Activated CD8-positive, alpha-beta memory T cell treated with anti-CD3 and anti-CD28 coated beads for 24 hours (primary cell): Measurements from ENCODE around the gene CD6.
A peak's percentile ranks its signal among the peaks of the same experiment; 100 is the strongest.

Experiments
- DNase-seq: peaks from one replicate; pipeline ENCODE4 v3.0.0-alpha.2; 2020

The CD6 gene

DNA sequence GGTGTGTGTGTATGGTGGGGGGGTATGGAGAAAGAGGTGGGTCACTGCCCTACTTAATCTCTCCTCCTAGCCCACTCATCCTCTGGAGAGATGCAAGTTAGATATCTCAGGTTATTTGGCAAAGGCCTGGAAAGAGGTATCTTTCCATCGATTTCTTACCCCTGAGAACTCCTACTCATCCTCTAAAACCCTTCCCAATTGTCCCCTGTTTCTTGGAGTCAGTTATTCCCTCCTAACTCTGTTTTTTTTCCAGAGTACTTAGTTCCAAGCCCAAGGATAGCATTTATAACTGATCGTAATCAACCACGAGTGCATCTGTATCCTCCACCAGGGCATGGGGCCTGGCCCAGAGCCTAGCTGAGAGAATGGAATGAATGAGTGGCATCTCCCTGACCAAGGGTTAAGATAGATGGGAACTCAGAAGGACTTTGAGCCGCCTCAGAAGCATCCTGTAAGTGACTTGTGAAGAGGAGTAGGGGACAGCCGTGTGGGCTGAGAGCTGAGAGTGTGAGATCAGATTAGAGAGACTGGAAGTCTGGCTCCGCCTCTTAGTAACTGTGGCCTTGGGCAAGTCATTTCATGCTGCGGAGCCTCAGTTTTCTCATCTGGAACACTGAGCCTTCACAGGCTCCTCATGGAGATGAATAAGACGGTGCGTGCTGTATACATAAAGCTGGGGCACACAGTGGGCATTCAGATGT is 16.2 kb downstream of the CD6 start:
- DNase-seq, result peak; percentile 76

DNA sequence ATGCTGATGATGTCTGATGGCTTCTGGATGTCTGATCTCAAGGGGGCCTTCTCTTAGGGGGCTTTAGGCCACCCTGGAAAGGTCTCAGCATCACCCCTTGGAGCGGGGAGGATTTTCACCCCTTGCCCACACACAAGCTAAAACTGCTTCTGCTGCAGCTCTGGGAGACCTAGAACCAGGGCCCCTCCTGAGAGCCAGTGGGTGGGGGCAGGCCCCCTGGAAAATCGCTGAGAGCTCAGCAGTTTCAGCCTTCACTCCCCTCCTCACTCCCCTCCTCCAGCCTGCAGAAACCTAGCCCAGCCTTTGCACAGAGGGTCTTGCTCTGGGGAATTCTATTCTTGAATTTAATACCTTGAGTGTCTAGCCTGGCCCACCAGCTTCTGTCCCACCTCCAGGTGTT is 17.2 kb downstream of the CD6 start:
- peak; percentile 57 for DNase-seq

DNA sequence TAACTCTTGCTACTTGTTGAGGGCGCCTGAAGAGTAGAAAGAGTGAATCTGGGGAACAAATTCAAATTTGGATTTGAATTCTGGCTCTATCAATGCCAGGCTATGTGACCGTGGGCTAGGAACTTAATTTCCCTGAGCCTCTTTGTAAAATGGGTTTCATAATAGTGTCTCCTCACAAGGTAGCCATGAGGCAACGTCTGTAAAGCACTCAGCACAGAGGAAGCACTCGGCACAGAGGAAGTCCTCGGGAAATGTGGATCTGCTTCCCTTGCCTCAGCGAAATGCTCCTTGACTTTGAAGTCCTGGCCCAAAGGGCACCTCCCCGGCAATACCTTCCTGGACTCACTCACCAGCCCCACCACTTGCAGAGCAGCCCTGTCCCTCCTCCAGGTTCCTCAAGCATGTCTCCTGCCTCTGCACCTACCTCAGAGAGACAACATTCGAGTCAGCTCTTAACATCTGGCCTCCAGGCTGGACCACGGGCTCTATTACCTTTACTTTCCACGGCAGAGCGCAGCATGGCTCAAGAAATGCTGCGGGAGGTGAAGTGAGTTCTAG is 17.7 kb downstream of the CD6 start:
- DNase-seq, result peak; percentile 57

DNA sequence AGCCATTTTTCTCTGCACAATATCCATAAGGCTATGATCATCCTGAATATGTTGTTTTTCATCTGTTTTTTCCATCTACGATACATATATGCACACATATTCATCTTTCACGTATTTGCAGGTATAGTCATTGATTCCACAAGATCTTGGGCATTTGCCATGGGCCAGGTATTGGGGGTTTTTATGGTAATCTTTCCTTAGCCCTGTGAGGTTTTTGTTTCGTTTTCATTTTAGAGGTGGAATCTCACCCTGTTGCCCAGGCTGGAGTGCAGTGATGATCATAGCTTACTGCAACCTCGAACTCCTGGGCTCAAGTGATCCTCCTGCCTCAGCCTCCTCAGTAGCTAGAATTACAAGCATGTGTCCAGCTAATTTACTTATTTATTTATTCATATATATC is 20.0 kb downstream of the CD6 start:
- no peak for DNase-seq

DNA sequence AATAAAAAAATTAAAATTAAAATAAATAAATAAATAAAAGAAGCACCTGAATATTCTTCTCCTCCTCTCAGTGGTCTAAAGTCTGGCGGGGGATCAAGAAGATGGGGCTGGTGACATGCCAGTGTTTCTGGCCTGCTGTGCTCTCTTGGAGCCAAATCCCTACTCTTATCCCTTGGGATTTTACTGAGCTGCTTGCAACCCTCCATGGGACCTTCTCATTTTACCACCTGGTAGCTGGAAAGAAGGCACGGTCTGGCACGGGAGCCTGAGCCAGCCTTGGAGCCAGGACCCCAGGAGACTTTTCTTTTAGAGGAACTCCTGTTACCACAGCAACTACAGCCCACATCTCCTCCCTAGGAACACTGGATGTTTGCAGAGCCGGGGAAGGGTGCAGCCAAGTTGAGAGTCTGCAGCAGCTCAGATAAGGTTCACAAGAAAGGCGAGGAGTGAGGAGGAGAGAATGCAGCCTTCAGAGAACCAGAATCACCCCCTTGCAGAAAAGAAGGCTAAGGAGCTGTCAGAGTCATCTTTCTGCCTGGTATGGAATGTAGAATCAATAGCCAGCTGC is 21.4 kb downstream of the CD6 start:
- DNase-seq, result no peak

DNA sequence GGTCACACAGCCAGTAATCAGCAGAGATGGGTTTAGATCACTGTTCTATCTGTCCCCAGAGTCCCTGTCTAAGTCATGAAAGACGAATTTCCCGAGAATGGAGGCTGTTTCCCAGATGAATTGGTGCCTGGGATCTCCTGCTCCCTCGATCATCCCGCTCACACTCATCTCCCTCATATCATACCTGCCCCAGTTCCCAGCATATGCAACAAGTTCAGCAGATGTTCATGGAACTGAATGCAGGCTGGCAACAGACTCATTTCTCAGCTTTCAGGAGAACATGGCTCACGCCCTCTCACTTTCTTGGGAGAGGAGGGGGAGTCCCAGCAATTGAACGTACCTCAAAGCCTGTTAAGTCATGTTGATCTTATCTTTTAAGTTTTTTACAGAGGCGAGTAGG is 22.1 kb downstream of the CD6 start:
- no peak for DNase-seq

DNA sequence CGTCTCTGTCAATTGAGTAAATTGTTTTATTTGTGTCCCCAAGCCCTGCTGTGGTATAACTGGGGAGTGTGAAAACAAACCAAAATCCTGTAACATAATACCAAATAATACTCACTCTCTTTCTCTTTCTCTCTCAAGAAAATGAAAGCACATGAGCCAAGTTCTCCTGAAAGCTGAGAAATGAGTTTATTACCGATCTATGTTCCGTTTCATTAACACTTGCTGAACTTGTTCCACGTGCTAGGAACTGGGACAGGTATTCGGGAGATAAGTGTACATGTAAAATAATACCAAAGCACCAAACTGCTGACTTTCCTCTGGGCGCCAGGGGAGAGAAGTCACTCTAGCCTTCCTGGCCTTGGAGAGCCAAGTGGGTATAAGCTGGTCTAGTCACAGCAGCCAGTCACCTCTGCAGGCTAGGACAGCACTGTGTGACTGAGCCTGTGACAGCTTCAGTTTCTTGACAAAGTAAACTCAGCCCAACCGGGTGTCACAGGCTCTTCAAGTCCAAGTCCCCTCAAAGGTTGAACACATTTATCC is 23.1 kb downstream of the CD6 start:
- no peak for DNase-seq

DNA sequence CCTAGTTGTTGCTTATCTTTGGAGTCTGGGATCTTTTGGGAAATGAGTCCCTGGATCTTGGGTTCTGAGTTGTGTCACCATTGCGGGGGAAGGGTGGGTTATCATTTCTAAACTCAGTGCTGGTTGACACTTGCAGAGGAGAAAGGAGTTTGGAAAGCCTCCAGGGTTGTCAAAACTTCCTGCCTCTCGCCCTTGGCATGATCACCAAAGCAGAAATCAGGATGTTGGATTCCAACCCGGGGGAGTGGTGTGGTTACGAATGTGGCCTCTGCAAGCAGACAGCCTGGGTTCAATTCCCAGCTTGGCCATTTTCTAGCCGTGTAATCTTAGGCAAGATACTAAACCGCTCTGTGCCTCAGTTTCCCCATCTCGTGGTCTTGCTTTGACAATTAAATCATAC is 24.3 kb downstream of the CD6 start:
- DNase-seq, result no peak

DNA sequence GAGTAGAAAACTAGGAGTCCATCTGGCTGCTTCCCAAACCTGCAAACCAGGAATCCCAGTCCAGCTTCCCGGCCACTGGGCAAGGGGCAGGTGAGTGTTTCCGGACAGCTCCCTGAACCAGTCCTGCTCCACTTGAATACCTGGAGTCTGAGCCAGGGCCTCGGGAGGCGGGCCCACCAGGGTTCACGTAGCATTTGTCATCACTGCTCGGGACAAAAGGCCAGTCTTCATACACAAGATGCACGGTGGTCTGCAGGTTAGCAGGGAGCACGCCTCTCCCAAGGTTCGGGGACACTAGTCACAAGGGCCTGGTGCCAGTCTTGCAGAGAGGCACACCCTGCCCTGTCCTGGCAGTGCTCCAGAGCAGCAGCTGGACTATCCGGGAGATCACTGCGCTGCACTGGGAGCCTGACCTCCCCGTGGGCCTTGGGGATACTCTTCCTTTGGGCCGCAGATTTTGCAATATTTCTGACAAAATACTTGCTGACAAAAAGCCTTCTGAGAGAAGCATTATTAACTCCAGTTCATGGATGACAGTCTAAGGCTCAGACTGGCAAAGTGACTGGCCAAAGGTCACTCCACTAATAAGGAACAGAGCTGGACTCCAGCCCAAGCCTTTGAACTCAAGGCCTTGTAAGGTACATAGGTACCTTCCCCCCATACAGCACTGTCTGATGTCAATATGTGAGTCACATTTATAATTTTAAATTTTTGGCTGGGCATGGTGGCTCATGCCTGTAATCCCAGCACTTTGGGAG is 25.1 kb downstream of the CD6 start:
- no peak for DNase-seq

DNA sequence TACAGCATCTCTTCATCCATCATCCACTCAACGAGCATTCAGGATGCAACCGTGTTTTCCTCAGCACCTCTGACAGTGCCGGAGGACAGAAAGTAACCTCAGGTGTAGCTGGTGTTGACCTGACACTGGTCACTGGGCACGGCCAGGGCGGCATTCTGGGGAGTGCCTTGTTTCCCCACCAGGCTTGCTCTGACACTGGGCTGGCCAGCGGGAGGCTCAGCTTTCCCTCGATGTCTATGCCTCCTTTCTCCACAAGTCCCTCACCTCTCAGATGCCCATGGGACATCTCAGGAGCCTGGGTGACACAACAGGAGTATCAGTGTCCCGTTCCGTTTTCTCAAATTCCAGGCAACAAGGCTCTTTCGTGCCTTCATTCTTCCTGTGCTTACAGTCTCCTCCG is 28.9 kb downstream of the CD6 start:
- no peak for DNase-seq

DNA sequence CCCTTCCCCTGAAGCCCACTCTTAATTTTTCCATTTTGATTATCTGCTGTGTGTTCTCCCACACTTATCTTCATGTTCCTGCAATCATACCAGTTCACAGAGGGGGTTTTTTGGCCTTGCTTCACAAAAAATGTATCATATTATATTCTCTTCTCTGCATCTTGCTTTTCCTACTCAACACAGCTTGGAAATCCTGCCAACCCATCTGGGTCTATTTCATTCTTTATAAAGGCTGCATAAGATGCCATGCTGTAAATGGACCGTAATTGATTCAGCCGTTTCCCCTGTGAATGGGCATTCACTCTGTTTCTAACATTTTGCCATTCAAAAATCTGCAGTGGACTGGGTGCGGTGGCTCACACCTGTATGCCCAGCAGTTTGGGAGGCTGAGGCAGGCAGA is 30.5 kb downstream of the CD6 start:
- DNase-seq, result no peak

DNA sequence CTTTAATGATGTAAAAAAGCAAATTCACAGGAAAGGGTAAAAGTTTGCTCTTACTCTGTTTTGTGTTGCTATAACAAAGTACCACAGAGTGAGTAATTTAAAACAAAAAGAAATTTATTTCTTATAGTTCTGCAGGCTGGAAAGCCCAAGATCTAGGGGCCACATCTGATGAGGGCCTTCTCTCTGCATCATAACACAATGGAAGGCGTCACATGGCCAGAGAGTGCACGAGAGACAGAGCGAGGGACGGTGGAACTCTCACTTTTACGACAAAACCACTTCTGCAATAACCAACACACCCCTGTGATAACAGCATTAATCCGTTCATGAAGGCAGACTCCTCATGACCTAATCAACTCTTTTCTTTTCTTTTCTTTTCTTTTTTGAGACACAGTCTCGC is 31.1 kb downstream of the CD6 start:
- DNase-seq, result no peak

DNA sequence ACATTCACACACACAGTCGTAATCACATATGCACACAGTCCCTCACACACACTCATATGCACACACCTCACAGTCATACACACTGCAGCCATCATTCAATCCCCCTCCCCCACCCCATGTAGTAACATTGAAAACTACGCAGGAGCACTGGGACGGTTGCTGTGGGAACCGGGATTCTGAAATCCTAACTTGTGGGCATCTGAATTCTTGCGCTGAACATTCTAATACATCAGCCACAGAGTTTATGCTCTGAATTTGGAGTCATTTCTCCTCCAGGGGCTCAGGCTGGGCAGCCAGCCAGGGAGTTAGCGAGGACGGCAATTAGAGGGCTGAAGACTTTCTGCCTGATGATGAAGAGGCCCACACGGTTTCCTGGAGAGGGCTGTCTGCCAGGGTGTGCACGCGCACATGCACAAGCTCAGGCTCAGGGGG is 32.7 kb downstream of the CD6 start:
- DNase-seq, result no peak

DNA sequence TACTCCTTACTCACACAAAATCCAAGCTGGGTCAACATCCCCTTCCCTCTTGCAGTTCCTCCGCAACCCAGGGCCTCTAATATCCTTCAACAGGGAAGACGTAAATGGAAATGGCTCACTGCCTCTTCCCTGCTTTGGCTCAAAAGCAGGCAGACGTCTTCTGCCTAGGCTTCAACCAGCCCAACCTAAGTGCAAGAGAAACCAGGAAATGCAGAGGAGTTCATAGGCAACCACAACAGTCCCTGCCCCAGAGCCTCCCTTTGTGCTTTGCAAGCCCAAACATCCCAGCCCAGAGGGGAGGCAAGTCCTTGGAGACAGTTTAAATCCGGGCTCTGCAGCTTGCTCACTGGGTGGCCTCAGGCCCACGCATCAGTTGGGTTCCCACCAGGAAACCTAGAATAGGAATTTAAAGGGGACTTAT is 33.3 kb downstream of the CD6 start:
- DNase-seq, result peak; percentile 71

DNA sequence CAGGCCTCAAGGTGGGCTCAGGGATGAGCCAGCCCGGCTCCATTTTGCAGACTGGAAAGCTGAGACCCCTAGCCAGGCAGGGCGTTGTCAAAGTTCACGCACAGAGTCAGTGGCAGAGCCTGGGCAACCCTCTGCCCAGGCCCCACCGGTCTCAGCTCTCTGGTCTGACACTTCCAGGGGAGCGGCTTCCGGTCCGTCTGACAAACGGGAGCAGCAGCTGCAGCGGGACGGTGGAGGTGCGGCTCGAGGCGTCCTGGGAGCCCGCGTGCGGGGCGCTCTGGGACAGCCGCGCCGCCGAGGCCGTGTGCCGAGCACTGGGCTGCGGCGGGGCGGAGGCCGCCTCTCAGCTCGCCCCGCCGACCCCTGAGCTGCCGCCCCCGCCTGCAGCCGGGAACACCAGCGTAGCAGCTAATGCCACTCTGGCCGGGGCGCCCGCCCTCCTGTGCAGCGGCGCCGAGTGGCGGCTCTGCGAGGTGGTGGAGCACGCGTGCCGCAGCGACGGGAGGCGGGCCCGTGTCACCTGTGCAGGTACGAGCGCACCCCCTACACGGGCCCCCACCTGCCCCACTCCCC is 36.0 kb downstream of the CD6 start:
- no peak for DNase-seq

DNA sequence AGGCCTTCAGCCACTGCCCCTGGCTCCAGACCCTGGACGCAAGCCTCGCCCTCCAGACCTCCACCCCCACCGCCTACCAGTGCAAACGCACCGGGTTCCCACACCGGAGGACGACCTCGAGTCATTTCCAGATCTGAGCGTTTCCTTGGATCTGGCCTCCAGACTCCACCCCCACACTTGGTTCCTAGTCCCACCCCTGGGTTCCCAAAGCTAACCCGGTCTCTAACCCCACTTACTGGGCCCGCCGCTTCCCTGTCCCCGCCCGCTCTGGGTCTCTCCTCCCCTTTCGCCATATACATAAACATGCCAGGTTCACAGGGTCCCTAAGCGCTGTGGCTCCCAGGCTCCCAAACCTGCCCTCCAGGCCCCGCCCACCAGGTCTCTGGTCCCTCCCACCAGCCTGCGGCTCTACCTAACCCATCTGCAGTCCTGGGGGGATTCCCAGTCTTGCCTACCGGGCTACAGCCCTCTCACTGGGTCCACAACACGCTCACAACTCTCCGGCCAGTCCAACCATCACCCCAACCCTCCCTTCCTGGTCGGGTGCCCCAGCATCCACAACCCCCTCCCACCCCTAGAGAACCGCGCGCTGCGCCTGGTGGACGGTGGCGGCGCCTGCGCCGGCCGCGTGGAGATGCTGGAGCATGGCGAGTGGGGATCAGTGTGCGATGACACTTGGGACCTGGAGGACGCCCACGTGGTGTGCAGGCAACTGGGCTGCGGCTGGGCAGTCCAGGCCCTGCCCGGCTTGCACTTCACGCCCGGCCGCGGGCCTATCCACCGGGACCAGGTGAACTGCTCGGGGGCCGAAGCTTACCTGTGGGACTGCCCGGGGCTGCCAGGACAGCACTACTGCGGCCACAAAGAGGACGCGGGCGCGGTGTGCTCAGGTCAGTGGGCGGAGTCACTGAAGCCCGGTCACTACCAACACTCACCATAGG is 36.7 kb downstream of the CD6 start:
- no peak for DNase-seq

DNA sequence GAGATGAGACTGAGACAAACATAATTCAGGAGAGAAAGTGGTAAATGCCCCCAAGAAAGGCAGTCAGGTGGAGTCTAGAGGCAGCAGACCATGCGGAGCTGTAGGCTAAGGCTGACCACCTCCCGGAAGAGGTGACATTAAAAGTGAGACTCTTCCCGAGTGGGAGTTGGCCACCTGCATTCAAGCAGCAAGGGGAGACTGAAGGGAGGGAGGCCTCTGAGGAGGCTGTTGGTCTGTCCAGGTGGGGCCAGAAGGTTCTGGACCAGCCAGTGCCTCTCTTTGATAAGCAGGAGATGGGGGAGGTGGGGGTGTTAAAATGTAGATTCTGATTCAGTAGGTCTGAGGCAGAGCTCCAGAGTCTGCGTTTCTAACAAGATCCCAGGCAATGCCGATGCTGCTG is 37.5 kb downstream of the CD6 start:
- no peak for DNase-seq

DNA sequence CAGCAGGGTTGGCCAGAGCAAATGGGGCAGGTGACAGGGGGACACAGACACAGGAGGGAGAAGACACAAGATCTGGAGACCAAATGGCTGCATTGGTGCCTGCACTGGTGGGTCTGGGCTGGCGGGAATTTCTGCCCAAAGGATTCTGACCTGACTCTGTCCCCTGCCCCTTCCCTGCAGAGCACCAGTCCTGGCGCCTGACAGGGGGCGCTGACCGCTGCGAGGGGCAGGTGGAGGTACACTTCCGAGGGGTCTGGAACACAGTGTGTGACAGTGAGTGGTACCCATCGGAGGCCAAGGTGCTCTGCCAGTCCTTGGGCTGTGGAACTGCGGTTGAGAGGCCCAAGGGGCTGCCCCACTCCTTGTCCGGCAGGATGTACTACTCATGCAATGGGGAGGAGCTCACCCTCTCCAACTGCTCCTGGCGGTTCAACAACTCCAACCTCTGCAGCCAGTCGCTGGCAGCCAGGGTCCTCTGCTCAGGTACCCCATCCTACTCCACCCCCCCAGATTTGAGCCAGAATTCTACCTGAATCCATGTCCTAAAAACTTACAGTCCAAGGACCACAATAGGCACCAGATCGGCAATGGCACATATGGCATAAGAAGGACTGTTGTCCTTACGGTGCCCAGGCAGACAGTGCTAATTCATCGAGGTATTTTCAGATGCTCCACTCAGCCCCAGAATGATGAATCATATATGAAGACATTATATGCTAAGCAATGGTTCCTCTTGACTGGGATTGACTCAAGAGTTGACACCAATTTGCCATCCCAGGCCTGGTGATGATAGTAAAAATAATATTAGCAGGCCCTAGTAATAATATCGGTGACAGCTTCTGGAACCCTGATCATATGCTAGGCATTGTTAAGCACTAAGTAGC is 38.2 kb downstream of the CD6 start:
- no peak for DNase-seq

DNA sequence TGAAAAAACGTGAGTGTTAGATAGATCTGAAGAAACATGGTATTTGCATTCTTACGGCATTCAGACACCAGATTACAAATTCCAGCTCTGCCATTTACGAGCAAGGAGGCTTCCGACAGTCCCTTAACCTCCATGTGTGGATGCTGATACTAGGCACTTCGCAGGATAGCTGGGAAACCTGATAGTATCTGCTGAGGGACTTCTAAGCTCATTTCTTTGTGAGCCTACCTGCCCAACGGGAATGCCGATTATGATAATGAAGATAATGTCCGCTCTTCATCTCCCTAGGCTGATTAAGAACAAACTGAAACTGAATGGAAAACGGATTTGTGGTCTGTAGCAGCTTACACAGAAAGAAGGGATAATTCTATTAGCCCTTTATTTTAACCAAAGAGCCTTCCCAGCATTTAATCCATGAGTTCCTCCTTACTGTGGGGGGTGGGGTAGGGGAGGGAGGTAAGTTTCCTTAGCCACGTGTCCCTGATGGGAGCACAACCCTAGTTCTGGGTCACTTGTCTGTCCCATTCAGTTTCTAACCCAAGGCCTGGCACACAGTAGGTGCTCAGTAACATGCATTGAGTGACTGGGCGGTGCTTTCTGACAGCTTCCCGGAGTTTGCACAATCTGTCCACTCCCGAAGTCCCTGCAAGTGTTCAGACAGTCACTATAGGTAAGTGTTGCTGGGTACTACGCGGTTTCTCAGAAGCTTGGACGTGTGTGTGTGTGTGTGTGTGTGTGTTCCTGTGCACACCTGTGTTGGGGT is 39.2 kb downstream of the CD6 start:
- no peak for DNase-seq

DNA sequence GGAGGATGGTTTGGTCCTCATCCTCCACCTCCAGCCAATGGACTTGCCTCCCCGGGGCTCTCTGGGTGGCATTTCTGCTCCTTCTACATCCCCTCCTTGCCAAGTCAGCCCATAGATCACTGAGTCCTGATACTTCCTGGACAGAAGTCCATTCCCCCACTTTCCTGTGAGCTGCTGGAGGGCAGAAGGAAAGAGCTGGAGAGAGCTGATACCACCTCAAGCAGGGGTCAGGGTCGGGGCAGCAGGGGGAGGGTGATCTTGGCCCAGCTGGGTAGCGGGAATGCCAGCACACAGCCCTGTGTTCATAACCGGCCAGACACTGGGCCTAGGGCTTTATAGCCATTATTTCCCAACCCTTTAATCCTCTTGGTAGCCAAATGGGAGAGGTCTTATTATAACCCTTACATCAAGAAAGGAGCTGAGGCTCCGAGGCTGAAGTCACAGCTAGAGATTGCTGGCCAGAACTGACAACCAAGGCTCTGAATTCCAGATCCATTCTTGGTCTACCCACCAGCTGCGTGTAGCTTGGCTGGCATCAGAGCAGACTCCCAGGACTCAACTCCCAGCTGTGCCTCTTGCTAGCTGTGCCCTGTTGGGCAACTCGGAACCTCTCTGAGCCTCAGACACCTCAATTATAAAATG is 39.9 kb downstream of the CD6 start:
- no peak for DNase-seq
